GM18870 (cell line): ENCODE results near the gene PLIN5.
"Not testable (repeated sequence)": the region's sequence is repeated elsewhere in the genome, so short reads cannot be mapped to it uniquely, and the experiment has no call there.

Experiments
- ATAC-seq: cut with Tn5 transposase; IDR thresholded peaks from one replicate; pipeline ENCODE4 v1.9.1; 2021; ENCODE audit warnings: moderate library complexity; ENCODE audit not compliant: unreplicated experiment

PLIN5 gene

GRCh38 chr19:4570402-4570801 is 35.4 kb upstream of the PLIN5 start:
- no peak for ATAC-seq

- ATAC-seq, result no peak
Measured at GRCh38 chr19:4568886-4569285, 33.9 kb upstream of the PLIN5 start.

DNA sequence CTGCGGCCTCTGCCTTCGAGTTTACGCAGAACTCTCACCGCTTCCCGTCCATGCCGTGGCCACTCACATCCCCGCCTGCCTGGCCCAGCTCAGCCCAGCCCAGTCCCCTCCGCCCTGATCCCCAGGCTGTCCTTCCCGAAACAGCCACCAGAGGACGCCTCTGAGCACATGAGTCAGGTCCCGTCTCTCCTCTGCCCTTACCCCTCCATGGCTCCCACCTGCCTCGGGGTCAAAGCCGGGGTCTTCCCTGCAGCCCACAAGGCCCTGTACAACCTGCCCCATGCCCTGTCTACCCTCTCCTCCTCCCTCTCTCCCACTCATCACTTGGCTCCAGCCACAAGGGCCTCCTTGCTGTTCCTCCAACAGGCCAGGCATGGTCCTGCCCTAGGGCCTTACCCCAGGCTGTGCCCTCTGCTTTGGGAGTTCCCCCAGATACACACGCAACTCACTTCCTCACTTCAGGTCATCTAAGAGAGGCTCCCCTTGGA is 32.6 kb upstream of the PLIN5 start:
- no peak for ATAC-seq

DNA sequence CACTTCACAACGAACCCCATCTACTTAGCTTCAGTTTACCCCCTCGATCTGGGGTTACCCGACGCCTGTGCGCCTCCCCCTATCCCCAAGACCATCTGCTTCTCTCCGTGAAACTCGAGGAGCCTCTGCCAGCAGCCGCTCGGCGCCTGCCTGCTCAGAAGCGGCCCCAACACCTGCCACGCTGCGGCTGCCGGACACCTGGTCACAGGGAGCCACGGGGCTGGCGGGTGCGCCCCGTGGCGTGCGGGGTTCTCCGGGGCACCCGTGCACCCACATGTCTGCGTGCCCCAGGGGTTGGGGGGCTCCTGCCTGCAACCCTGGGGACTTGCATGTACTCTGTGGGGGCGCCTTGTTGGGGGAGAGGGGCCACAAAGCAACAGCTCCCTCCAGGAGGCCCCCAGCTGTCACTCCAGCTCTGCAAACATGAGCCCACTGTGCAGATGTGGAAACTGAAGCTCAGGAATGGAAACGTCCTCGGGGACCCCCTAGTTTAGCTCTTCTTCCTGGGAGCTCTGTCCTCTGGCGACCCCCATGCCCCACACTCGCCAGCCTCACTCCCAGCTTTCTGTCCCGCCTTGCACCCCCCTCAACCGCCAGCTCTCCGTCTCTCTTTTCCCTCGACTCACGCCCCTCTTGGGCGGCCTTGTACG is 31.5 kb upstream of the PLIN5 start:
- no peak for ATAC-seq

DNA sequence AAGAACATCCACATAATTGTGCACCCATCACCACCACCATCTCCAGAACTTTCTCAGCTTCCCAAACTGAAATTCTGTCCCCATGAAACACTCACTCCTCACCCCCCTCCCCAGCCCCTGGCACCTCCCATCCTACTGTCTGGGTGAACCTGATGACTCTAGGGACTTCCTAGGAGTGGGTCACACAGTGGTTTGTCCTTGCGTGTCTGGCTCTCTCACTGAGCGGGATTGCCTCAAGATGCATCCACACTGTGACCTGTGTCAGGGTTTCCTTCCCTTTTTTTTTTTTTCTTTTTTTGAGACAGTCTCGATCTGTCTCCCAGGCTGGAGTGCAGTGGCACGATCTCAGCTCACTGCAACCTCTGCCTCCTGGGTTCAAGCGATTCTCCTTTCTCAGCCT is 28.5 kb upstream of the PLIN5 start:
- not testable (repeated sequence) for ATAC-seq

DNA sequence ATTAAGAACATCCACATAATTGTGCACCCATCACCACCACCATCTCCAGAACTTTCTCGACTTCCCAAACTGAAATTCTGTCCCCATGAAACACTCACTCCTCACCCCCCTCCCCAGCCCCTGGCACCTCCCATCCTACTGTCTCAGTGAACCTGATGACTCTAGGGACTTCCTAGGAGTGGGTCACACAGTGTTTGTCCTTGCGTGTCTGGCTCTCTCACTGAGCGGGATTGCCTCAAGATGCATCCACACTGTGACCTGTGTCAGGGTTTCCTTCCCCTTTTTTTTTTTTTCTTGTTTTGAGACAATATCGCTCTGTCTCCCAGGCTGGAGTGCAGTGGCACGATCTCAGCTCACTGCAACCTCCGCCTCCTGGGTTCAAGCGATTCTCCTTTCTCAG is 27.1 kb upstream of the PLIN5 start:
- ATAC-seq, result not testable (repeated sequence)

GRCh38 chr19:4559569-4559968 is 24.5 kb upstream of the PLIN5 start, which contains the start of gene SEMA6B:
SEMA6B (minus strand) TSS chr19:4559684; CDS start chr19:4558457, 1,227 bp downstream.
- ATAC-seq, result no peak

- no peak for ATAC-seq
Measured at GRCh38 chr19:4557971-4558941, 23.2 kb upstream of the PLIN5 start.

DNA sequence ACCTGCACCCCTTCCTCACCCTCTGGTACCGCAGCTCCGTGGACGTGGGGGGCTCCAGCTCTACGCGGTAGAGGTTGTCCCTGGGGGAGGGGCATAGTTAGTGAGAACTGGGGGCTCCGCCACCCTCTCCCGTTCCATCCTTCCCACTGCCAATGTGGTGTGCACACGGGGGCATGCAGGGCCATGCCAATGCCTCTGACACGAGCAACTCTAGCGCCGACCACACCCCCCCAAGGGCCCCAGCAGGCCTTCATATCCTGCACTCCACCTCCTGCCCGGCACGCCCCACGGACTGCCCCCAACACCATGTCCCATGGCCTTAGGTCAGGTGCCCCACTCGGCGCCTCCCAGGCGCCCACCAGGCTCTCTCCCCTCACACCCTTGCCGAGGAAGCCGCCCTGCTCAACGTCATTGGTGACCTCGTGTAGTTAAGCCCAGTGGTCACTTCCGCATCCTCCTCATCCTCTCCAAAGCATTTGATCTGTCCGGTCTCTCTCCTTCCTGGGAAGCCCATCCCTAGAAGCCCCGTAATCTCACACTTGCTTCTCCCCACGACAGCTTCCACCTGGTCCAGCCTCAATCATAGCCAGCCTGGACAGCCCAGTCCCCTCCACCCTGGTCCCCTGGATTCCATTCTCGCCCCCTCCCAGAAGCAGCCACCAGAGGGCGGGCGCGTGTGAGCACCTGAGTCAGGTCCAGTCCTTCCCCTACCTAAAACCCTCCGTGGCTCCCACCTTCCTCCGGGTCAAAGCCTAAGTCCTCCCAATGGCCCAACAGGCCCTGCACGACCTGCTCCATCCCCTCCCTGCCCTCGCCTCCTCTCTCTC is 22.3 kb upstream of the PLIN5 start:
- ATAC-seq, result no peak

- ATAC-seq, result no peak
Measured at GRCh38 chr19:4556597-4557127, 21.6 kb upstream of the PLIN5 start.

DNA sequence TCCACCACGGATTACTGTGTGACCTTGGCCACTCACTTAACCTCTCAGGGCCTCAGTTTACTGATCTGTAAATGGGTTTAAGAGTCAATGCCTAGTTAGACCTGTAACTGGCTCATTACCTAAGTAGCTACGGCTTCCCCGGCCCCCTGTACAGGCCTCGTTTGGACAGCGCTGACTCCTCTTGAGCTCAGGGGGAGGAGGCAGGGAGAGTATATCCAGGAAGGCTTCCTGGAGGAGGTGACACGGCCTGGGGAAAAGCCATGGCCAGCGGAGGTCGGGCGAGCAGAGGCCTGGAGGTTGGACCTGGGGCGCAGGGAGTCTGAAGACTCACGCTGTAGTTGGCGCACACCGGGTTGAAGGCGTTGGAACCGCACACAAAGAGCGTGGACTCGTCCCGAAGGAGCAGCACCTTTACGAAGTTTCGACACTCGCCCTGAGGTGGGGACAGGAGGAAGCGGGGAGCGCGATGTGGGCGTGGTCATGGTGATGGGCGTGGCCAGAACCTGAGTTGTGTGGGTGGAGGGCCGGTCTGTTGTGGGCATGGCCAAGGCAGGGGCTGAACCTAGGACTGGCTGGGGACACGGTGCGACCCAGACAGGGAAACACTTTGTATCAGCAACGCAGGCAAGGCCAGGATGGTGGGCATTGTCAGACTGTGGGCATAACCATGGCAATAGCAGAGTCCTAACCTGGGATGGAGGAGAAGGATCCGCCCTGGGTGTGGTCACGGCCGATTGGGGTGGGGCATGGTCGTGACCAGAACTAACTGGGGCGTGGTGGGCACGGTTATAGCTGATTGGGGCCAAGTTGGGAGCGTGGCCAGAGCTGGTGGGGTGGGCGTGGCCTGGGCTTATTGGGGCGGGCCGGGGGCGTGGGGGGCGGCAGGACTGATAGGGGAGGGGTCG is 20.9 kb upstream of the PLIN5 start:
- ATAC-seq, result no peak

DNA sequence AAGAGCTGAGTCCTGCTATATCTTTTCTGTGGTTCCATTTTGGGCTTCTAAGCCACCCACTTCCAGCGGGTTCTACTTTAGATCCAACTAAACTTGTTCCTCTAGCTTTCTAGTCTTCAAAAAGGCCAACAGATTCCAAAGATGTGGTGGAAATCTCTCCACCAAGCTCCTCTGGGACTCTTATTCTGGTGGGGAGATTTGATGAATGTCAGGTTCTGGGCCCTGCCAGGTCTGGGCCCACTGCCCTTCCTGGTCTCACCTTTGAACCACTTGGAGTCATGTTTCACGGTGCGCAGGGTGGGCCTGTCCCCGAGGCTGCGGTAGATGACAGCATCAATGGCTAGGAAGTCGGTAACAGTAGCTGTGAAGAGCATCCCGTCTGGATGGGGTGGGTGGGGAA is 19.7 kb upstream of the PLIN5 start:
- no peak for ATAC-seq

GRCh38 chr19:4553775-4554174 is 18.8 kb upstream of the PLIN5 start:
- ATAC-seq, result no peak

- ATAC-seq, result no peak
Measured at GRCh38 chr19:4553092-4553695, 18.2 kb upstream of the PLIN5 start.

- no peak for ATAC-seq
Measured at GRCh38 chr19:4552525-4552819, 17.4 kb upstream of the PLIN5 start.

DNA sequence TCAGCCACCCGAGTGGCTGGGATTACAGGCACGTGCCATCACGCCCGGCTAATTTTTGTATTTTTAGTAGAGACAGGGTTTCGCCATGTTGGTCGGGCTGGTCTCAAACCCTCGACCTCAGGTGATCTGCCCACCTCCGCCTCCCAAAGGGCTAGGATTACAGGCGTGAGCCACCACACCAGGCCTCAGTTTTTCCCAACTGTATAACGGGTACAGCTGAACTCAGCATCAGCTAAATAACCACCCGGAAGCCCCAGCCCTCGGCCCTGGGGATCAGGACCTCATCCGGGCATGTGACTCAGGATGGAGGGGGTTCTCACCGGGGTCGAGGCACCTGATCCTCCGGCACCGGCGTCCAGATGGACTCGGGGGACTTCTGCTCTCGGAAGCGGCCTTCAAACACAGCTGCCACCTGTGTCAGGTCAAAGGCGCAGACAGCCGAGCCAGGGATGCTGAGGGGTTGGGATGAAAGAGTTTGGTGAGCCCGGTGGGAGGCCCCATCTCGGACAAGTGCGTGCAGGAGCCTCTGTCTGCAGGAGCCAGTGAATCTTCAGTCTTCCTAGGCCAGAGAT is 15.5 kb upstream of the PLIN5 start:
- ATAC-seq, result no peak

GRCh38 chr19:4550018-4550417 is 15.0 kb upstream of the PLIN5 start:
- ATAC-seq, result no peak

DNA sequence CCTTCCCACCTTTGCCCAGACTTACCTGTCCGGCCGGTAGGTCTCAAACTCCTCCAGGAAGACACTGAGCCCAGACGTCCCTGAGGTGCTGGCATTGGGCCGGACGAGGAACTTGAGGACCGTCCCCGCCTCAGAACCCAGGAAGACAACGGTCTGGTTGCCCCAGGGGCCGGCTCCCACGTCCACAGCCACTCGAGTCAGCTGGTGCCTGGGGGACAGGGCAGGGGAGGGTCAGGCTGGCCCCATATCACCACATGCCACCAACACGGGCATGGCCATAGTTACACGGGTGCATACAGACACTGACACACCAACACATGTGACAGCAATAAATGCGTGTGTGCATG is 13.2 kb upstream of the PLIN5 start:
- ATAC-seq, result no peak
